Raji (cell line): ENCODE results near the gene ZFAND3.

Experiments
- POLR2A ChIP-seq: IDR thresholded peaks from 2 replicates; pipeline ENCODE4 v1.6.1; 2011; ENCODE audit warnings: low read depth, low read length, control low read depth; ENCODE audit not compliant: insufficient read depth

Gene ZFAND3

GRCh38 chr6:38185244-38185643, 365.7 kb downstream of the ZFAND3 start:
- TF ChIP-seq POLR2A: no peak

GRCh38 chr6:38185752-38186151, 366.2 kb downstream of the ZFAND3 start:
- TF ChIP-seq POLR2A: no peak

GRCh38 chr6:38187325-38187724, 367.8 kb downstream of the ZFAND3 start:
- TF ChIP-seq POLR2A: no peak

- no peak for TF ChIP-seq POLR2A
Observed at GRCh38 chr6:38187811-38188590, 368.5 kb downstream of the ZFAND3 start.

GRCh38 chr6:38188677-38189335, 369.3 kb downstream of the ZFAND3 start:
- TF ChIP-seq POLR2A: no peak

- TF ChIP-seq POLR2A: no peak
Observed at GRCh38 chr6:38191418-38191817, 371.9 kb downstream of the ZFAND3 start.

- no peak for TF ChIP-seq POLR2A
Observed at GRCh38 chr6:38192011-38192410, 372.5 kb downstream of the ZFAND3 start.

GRCh38 chr6:38192487-38192886, 373.0 kb downstream of the ZFAND3 start:
- no peak for TF ChIP-seq POLR2A

GRCh38 chr6:38193051-38193450, 373.5 kb downstream of the ZFAND3 start:
- TF ChIP-seq POLR2A: no peak

GRCh38 chr6:38193481-38194281, 374.2 kb downstream of the ZFAND3 start:
- TF ChIP-seq POLR2A: no peak

GRCh38 chr6:38194282-38194572, 374.7 kb downstream of the ZFAND3 start:
- no peak for TF ChIP-seq POLR2A

GRCh38 chr6:38194589-38194988, 375.1 kb downstream of the ZFAND3 start:
- TF ChIP-seq POLR2A: no peak

- TF ChIP-seq POLR2A: no peak
Observed at GRCh38 chr6:38195113-38195635, 375.6 kb downstream of the ZFAND3 start.

- no peak for TF ChIP-seq POLR2A
Observed at GRCh38 chr6:38198219-38198618, 378.7 kb downstream of the ZFAND3 start.
